22Rv1 (cell line): Measurements from ENCODE around the gene FN3K.

Experiments
- H3K27ac ChIP-seq: fragments of 450-650 bp; 2 replicates; pipeline ENCODE4 v1.5.1; 2017
- CTCF ChIP-seq: fragments of 450-650 bp; IDR thresholded peaks from 2 replicates; pipeline ENCODE4 v1.5.1; 2017; ENCODE audit warnings: mild to moderate bottlenecking
- ZFX ChIP-seq: fragments of 450-650 bp; IDR thresholded peaks from 2 replicates; pipeline ENCODE4 v1.6.1; 2017; ENCODE audit warnings: antibody characterized with exemption, borderline replicate concordance

Gene FN3K

GRCh38 chr17:82752371-82753200 is 17.2 kb downstream of the FN3K start:
- H3K27ac ChIP-seq = peak overlapping the region; percentile 87
- TF ChIP-seq ZFX (no peak), CTCF (no peak)

GRCh38 chr17:82753201-82753464 is 17.7 kb downstream of the FN3K start:
- peak overlapping the region; percentile 87 for H3K27ac ChIP-seq
- no peak for TF ChIP-seq ZFX
- no peak for TF ChIP-seq CTCF

GRCh38 chr17:82754297-82755208 is 19.1 kb downstream of the FN3K start:
- no peak for TF ChIP-seq ZFX
- TF ChIP-seq CTCF = no peak
- H3K27ac ChIP-seq = peak overlapping the region; percentile 30

GRCh38 chr17:82756166-82756565 is 20.8 kb downstream of the FN3K start:
- no peak overlapping the region for H3K27ac ChIP-seq
- TF ChIP-seq CTCF (no peak), ZFX (no peak)

GRCh38 chr17:82765371-82765770 is 30.0 kb downstream of the FN3K start:
- no peak overlapping the region for H3K27ac ChIP-seq
- TF ChIP-seq CTCF = no peak
- TF ChIP-seq ZFX = no peak

- no peak for TF ChIP-seq ZFX
- peak; percentile 86 for TF ChIP-seq CTCF
- no peak overlapping the region for H3K27ac ChIP-seq
Measured at GRCh38 chr17:82767041-82767754, 31.8 kb downstream of the FN3K start.
